Small intestine (tissue), 7 donors: ENCODE measurements around the gene SLC6A12. TPM values are rescaled to one million over a fixed set of nuclear protein-coding genes. Genes with fewer than 3 reads are reported as not detected.
"Not testable (repeated sequence)": the region's sequence is repeated elsewhere in the genome, so short reads cannot be mapped to it uniquely, and the experiment has no call there.

ENCODE experiments used
- DNase-seq, 2 donors: peaks; one replicate each; pipeline versions ENCODE4 v3.0.0 to v3.0.0-alpha.2; 2013
- FAIRE-seq: peaks from 2 replicates; lab custom pipeline; 2012; peaks lifted over from hg19 to GRCh38; lab: Jason Lieb, UNC
- H3K27ac ChIP-seq, 3 donors: one replicate each; pipeline ENCODE4 v1.5.1; 2013; ENCODE audit warnings: low read length in 2 of 3, mild to moderate bottlenecking in 2 of 3, control low read depth in 1 of 3, inconsistent platforms in 1 of 3, low read depth in 1 of 3, moderate library complexity in 1 of 3
- H3K27me3 ChIP-seq, 3 donors: one replicate each; pipeline ENCODE4 v1.6.1; 2013; ENCODE audit warnings: low read length in 3 of 3, inconsistent platforms in 1 of 3; ENCODE audit not compliant: control insufficient read depth in 3 of 3, insufficient read depth in 3 of 3
- H3K36me3 ChIP-seq, 3 donors: one replicate each; pipeline ENCODE4 v1.6.1; 2013; ENCODE audit warnings: low read length in 3 of 3, inconsistent platforms in 1 of 3, low read depth in 1 of 3, mild to moderate bottlenecking in 1 of 3, moderate library complexity in 1 of 3; ENCODE audit not compliant: control insufficient read depth in 3 of 3, insufficient read depth in 2 of 3
- H3K4me1 ChIP-seq, 3 donors: one replicate each; pipeline ENCODE4 v1.6.1; 2013; ENCODE audit warnings: low read length in 2 of 3, inconsistent platforms in 1 of 3, low read depth in 1 of 3, mild to moderate bottlenecking in 1 of 3, moderate library complexity in 1 of 3; ENCODE audit not compliant: control insufficient read depth in 3 of 3, insufficient read depth in 2 of 3
- H3K4me3 ChIP-seq, 3 donors: one replicate each; pipeline ENCODE4 v1.5.1; 2013; ENCODE audit warnings: low read length in 3 of 3, control low read depth in 1 of 3, inconsistent platforms in 1 of 3, low read depth in 1 of 3, mild to moderate bottlenecking in 1 of 3, moderate library complexity in 1 of 3
- H3K9me3 ChIP-seq, 2 donors: one replicate each; pipeline ENCODE4 v1.6.1; 2013; ENCODE audit warnings: low read depth in 1 of 2, low read length in 1 of 2; ENCODE audit not compliant: control insufficient read depth in 2 of 2, insufficient read depth in 1 of 2
- WGBS, 3 donors: extraction: QIAGEN DNeasy Blood & Tissue Kit; methylation state at CpG; one replicate each; pipeline ENCODE4 v1.1.7; 2013; 5-methylcytosine and 5-hydroxymethylcytosine counted together
- polyA plus RNA-seq, 4 donors: library from polyadenylated mRNA; stranded (reverse) in 3 of 4; unstranded in 1 of 4; fragments of 200-250 nt in 3 of 4; fragments of 120-200 nt in 1 of 4; gene quantifications; one replicate each; pipeline versions ENCODE4 v1.2.1 to v1.2.3, GENCODE V29; 2013
- donor health status: healthy with polysubstance abuse.
- donor health status: control.
- donor health status: control.
- donor health status: Bipolar disorder and iron deficiency.
- donor health status: healthy.

Gene SLC6A12
- polyA plus RNA-seq, 4 donors: 0.06 to 9.4 (median 1.7) TPM

DNA sequence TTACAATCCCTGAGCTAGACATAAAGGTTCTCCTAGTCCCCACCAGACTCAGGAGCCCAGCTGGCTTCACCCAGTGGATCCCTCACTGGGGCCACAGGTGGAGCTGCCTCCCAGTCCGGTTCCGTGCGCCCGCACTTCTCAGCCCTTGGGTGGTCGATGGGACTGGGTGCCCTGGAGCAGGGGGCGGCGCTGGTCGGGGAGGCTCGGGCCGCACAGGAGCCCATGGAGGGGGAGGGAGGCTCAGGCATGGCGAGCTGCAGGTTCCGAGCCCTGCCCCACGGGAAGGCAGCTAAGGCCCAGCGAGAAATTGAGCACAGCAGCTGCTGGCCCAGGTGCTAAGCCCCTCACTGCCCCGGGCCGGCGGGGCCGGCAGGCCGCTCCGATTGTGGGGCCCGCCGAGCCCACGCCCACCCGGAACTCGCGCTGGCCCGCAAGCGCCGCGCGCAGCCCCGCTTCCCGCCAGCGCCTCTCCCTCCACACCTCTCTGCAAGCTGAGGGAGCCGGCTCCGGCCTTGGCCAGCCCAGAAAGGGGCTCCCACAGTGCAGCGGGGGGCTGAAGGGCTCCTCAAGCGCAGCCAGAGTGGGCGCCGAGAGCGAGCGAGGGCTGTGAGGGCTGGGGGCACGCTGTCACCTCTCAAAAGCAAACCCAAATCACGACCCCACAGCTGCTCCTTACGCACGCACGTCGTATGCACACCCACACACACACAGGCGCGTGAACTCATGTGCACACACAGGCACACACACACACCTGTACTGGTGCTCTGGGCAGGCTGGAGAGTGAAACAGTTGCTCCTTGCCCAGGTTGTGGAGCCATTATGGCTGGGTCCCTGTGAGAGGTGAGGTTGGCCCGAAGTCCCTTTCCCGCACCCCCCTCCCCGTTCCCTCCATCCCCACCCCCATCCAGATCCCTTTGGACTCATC lies 25.7 kb downstream of the SLC6A12 start:
- FAIRE-seq: not testable (repeated sequence)

GRCh38 chr12:186006-186625 lies 27.8 kb downstream of the SLC6A12 start:
- H3K36me3 ChIP-seq: no peaks in the 10 kb centered on the region
- peaks cover 0 to 5% (median 0%) of the 10 kb centered on the region in 3 donors for H3K27me3 ChIP-seq
- H3K4me3 ChIP-seq: no peak overlapping the region
- no peaks in the 10 kb centered on the region for H3K9me3 ChIP-seq
- FAIRE-seq: no peak
- 76 to 79% (median 76%) methylated on average over 11 of the region's 11 CpGs for WGBS, 3 donors
- no peak for DNase-seq
- H3K4me1 ChIP-seq: peaks cover 0 to 5% (median 0%) of the 10 kb centered on the region in 3 donors
- H3K27ac ChIP-seq: no peak overlapping the region

More for the DNA sequence above, 25.7 kb downstream of the SLC6A12 start:
- not testable (repeated sequence) for H3K27ac ChIP-seq, H3K36me3 ChIP-seq, DNase-seq, H3K4me1 ChIP-seq, H3K9me3 ChIP-seq, H3K27me3 ChIP-seq
- WGBS, 3 donors: 39 to 69% (median 63%) methylated on average over 44 to 53 of the region's 53 CpGs
- H3K4me3 ChIP-seq: peak overlapping the region in 2 of 3 donors; percentile 44 to 46

GRCh38 chr12:185576-185955 lies 28.4 kb downstream of the SLC6A12 start:
- H3K27ac ChIP-seq: no peak overlapping the region
- no peak for FAIRE-seq
- WGBS, 3 donors: 65 to 81% (median 77%) methylated on average over 8 of the region's 8 CpGs
- peaks cover 0 to 5% (median 0%) of the 10 kb centered on the region in 3 donors for H3K27me3 ChIP-seq
- H3K4me1 ChIP-seq: peaks cover 0 to 5% (median 0%) of the 10 kb centered on the region in 3 donors
- no peak overlapping the region for H3K4me3 ChIP-seq
- H3K9me3 ChIP-seq: no peaks in the 10 kb centered on the region
- H3K36me3 ChIP-seq: no peaks in the 10 kb centered on the region
- no peak for DNase-seq

GRCh38 chr12:184811-185575 lies 29.0 kb downstream of the SLC6A12 start:
- Histone ChIP-seq H3K9me3 (no peaks in the 10 kb centered on the region), H3K4me3 (no peak overlapping the region), H3K4me1 (peaks cover 0 to 5% (median 0%) of the 10 kb centered on the region in 3 donors), H3K27me3 (no peaks in the 10 kb centered on the region), H3K27ac (no peak overlapping the region), H3K36me3 (no peaks in the 10 kb centered on the region)
- no peak for FAIRE-seq
- WGBS, 3 donors: 53 to 71% (median 58%) methylated on average over 13 of the region's 13 CpGs
- no peak for DNase-seq

DNA sequence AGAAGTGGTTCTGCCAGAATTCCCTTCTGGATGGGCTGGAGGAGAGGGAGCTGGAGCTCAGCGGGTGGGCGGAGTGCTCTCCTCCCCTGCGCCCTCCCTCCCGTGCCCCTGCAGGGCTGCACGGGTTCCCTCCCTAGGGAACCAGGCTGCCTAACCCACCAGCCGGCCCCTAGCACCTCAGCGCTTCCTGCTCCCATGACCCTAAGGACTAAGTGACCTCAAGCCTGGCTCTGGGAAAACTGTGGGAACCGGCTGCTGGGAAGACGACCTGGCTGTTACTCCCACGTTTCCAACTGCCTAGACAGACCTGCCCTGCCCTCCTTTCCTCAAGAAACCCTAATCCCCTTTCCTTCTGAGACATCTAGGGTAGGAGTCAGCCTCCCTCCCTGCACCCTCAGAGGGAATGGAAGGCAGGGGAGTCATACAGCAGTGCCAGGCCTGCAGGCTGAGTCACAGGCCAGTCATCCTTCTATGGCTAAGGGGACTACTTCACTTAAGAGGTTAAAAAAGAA lies 31.5 kb downstream of the SLC6A12 start:
- FAIRE-seq (no peak), DNase-seq (no peak)
- no peaks in the 10 kb centered on the region for H3K36me3 ChIP-seq
- H3K4me1 ChIP-seq: peaks cover 0 to under 1% (median 0%) of the 10 kb centered on the region in 3 donors
- WGBS, 3 donors: 64 to 80% (median 64%) methylated on average over 6 to 10 of the region's 10 CpGs
- H3K27me3 ChIP-seq: no peaks in the 10 kb centered on the region
- H3K4me3 ChIP-seq: no peak overlapping the region
- peak overlapping the region in 1 of 3 donors; percentile 12 for H3K27ac ChIP-seq
- H3K9me3 ChIP-seq: no peaks in the 10 kb centered on the region

- H3K4me3 ChIP-seq: no peak overlapping the region
- H3K27ac ChIP-seq: no peak overlapping the region
- no peaks in the 10 kb centered on the region for H3K27me3 ChIP-seq
- FAIRE-seq (no peak), DNase-seq (no peak)
- no peaks in the 10 kb centered on the region for H3K36me3 ChIP-seq
- 79 to 86% (median 82%) methylated on average over 17 of the region's 17 CpGs for WGBS, 3 donors
- H3K9me3 ChIP-seq: no peaks in the 10 kb centered on the region
- peaks cover 0 to 5% (median under 1%) of the 10 kb centered on the region in 3 donors for H3K4me1 ChIP-seq
Measured at GRCh38 chr12:181921-182320, 32.0 kb downstream of the SLC6A12 start.

GRCh38 chr12:180445-180844 lies 33.5 kb downstream of the SLC6A12 start:
- no peaks in the 10 kb centered on the region for H3K9me3 ChIP-seq
- WGBS, 3 donors: 45 to 76% (median 57%) methylated on average over 8 of the region's 8 CpGs
- H3K27me3 ChIP-seq: no peaks in the 10 kb centered on the region
- H3K4me1 ChIP-seq: peaks cover 0 to 18% (median 12%) of the 10 kb centered on the region in 3 donors
- FAIRE-seq (no peak), DNase-seq (no peak)
- no peaks in the 10 kb centered on the region for H3K36me3 ChIP-seq
- no peak overlapping the region for H3K4me3 ChIP-seq
- H3K27ac ChIP-seq: no peak overlapping the region

- no peak for DNase-seq
- Histone ChIP-seq H3K27me3 (no peaks in the 10 kb centered on the region), H3K9me3 (no peaks in the 10 kb centered on the region), H3K36me3 (no peaks in the 10 kb centered on the region), H3K4me3 (no peak overlapping the region), H3K27ac (no peak overlapping the region), H3K4me1 (peaks cover 0 to 20% (median 14%) of the 10 kb centered on the region in 3 donors)
- 81 to 89% (median 87%) methylated on average over 5 of the region's 5 CpGs for WGBS, 3 donors
- FAIRE-seq: no peak
Measured at GRCh38 chr12:179885-180284, 34.1 kb downstream of the SLC6A12 start.
